ENCODE results near the gene CCDC183.

DNA sequence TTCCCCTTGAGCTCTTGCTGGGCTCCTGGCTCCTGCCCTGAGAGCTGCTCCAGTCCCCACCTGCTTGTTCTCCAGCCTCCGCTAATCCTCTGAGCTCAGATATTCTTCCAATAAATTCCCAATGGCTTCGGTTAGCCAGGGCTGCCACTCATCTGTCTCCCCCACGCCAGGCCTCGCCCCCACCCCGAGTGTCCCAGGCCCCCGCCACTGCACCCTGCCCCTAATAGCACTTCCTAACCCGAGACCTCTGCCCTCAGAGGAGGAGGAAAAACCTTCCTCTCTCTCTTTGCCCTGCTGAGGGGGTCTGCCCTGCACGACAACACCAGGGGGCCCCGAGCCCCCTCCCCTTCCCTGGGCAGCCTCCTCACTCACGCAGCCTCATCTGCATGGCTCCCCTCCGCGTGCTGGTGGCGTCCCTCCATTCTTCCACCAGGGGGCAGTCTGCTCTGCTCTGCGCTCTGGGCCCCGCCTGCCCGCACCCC lies 26.4 kb upstream of the CCDC183 start:
- TF ChIP-seq ZNF274 (IDR thresholded peaks at IDR 0.05; ENCODE audit: low read depth, low read length) (no peak), SUZ12 (IDR thresholded peaks at IDR 0.05; ENCODE audit: extremely low read depth, insufficient read depth, insufficient read length) (no peak)
